SU-DHL-6 (cell line): ENCODE results near the gene MRPL44.
A peak's percentile ranks its signal among the peaks of the same experiment; 100 is the strongest.

Experiments used
- H2AFZ ChIP-seq: fragments of 200-600 bp; sonication (generic); 2 replicates; pipeline ENCODE4 v1.6.1; 2014; ENCODE audit warnings: low read depth, mild to moderate bottlenecking, moderate library complexity, mixed read lengths, antibody characterized with exemption, low read length; ENCODE audit not compliant: severe bottlenecking
- H3F3A ChIP-seq: fragments of 200-600 bp; shearing (Covaris generic); 2 replicates; pipeline ENCODE4 v1.6.0; 2016; ENCODE audit warnings: antibody characterized with exemption, mild to moderate bottlenecking; ENCODE audit not compliant: insufficient read depth
- H3K27ac ChIP-seq: fragments of 200-600 bp; sonication (generic); 2 replicates; pipeline ENCODE4 v1.5.1; 2016; ENCODE audit warnings: low read depth, mild to moderate bottlenecking, low read length, moderate library complexity, mixed read lengths
- H3K27me3 ChIP-seq: fragments of 200-600 bp; sonication (generic), shearing (Covaris generic); 2 replicates; pipeline ENCODE4 v1.6.0; 2014; ENCODE audit warnings: mild to moderate bottlenecking, low read length
- H3K36me3 ChIP-seq: fragments of 200-600 bp; sonication (generic); 2 replicates; pipeline ENCODE4 v1.6.1; 2014; ENCODE audit warnings: mild to moderate bottlenecking, low read length, mixed read lengths
- H3K4me2 ChIP-seq: fragments of 300-600, 200-600 bp; shearing (Covaris generic), sonication (generic); 2 replicates; pipeline ENCODE4 v1.6.0; 2014; ENCODE audit warnings: low read length, low read depth, mild to moderate bottlenecking; ENCODE audit not compliant: poor library complexity, severe bottlenecking
- H3K4me3 ChIP-seq: fragments of 200-600 bp; sonication (generic); 2 replicates; pipeline ENCODE4 v1.5.1; 2014; ENCODE audit warnings: antibody characterized with exemption, low read length, mild to moderate bottlenecking, mixed read lengths; ENCODE audit not compliant: insufficient read depth, poor library complexity, severe bottlenecking
- H3K79me2 ChIP-seq: fragments of 200-600 bp; sonication (generic); 2 replicates; pipeline ENCODE4 v1.6.1; 2014; ENCODE audit warnings: mild to moderate bottlenecking, low read length, moderate library complexity; ENCODE audit not compliant: insufficient read depth
- H3K9ac ChIP-seq: fragments of 200-600 bp; sonication (generic); 2 replicates; pipeline ENCODE4 v1.7.0; 2014; ENCODE audit warnings: mild to moderate bottlenecking, low read length
- H3K9me2 ChIP-seq: fragments of 200-600 bp; sonication (generic); replicated peaks from 2 replicates; pipeline ENCODE4 v1.6.1; 2014; ENCODE audit warnings: low read length; ENCODE audit not compliant: insufficient read depth
- H3K9me3 ChIP-seq: fragments of 200-600 bp; sonication (generic); 2 replicates; pipeline ENCODE4 v1.6.1; 2014; ENCODE audit warnings: low read length, mixed read lengths; ENCODE audit not compliant: insufficient read depth
- H4K20me1 ChIP-seq: fragments of 200-600 bp; sonication (generic); 2 replicates; pipeline ENCODE4 v1.6.1; 2014; ENCODE audit warnings: low read depth, mild to moderate bottlenecking, antibody characterized with exemption, low read length, moderate library complexity, mixed read lengths
- CTCF ChIP-seq: fragments of 200-600 bp; sonication (generic); IDR thresholded peaks from one replicate; pipeline ENCODE4 v1.5.1; 2017; ENCODE audit warnings: antibody characterized with exemption, mild to moderate bottlenecking, low read length, moderate library complexity; ENCODE audit not compliant: insufficient read depth, poor library complexity, severe bottlenecking
- EZH2phosphoT487 ChIP-seq: fragments of 200-600 bp; sonication (generic), shearing (Covaris generic); conservative IDR thresholded peaks from 2 replicates; pipeline ENCODE4 v1.6.1; 2018; ENCODE audit warnings: mild to moderate bottlenecking, antibody characterized with exemption, low read length, moderate library complexity, mixed read lengths

The MRPL44 gene

GRCh38 chr2:223957092-223957851 is at the start of gene MRPL44:
TSS of gene MRPL44 (plus strand) at chr2:223957463. CDS start at chr2:223957473, 10 bp downstream.
- Histone ChIP-seq H3K36me3 (peaks cover 19% of the 10 kb centered on the region), H2AFZ (peak within 1 kb of the TSS; percentile 96), H3K27me3 (no peaks in the 10 kb centered on the region), H3K79me2 (peaks cover 50% of the 10 kb centered on the region), H3K9ac (peak within 1 kb of the TSS; percentile 92), H3K9me2 (no peaks in the 10 kb centered on the region), H4K20me1 (peaks cover 17% of the 10 kb centered on the region), H3K4me3 (peak within 1 kb of the TSS; percentile 99), H3K27ac (no peak within 1 kb of the TSS; the same call in 1 of the 2 replicates), H3K9me3 (no peaks in the 10 kb centered on the region), H3K4me2 (peak within 1 kb of the TSS; percentile 96), H3F3A (no peaks in the 10 kb centered on the region; the same call in 1 of the 2 replicates)
- TF ChIP-seq CTCF = no peak
- no peak for TF ChIP-seq EZH2phosphoT487

DNA sequence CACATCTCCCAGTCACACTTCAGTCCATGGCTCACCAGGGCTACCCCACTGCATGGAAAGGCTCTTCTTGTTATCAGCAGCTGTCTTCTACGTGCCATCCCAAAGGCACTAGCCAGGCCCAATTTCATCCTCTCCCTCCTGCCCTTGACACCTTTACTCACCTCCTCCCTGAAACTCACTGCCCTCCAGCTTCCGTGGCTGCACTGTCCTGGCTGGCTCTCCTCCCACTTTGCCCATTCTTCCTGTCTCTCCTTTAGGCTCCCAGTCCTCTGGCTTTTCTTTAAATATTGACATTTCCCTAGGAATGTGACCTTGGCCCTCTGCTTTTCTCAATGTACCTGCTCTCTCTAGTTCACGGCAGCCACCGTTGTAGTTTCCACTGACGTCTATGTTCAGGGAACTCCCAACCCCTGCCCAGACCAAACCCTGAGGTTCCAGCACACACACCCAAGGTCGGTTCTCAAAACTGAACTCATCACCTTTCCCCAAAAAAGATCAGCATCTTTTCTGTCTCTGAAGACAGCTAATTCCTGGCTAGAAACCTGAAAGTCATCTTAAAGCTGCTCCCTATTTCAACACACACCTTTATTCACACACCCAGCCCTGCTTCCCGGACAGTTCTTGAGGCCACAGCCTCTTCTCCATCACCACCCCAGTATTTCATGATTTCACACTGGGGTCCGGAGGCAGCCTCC is 48.8 kb upstream of the MRPL44 start:
- no peaks in the 10 kb centered on the region for H3K79me2 ChIP-seq
- H2AFZ ChIP-seq = no peak overlapping the region
- H3K27ac ChIP-seq = no peak overlapping the region
- no peak overlapping the region for H3K9ac ChIP-seq
- H3K36me3 ChIP-seq = no peaks in the 10 kb centered on the region
- no peaks in the 10 kb centered on the region for H4K20me1 ChIP-seq
- H3K9me3 ChIP-seq = no peaks in the 10 kb centered on the region
- no peaks in the 10 kb centered on the region for H3F3A ChIP-seq
- H3K4me3 ChIP-seq = no peak overlapping the region
- no peaks in the 10 kb centered on the region for H3K9me2 ChIP-seq
- no peak overlapping the region for H3K4me2 ChIP-seq
- H3K27me3 ChIP-seq = no peaks in the 10 kb centered on the region
- no peak for TF ChIP-seq EZH2phosphoT487
- TF ChIP-seq CTCF = no peak

DNA sequence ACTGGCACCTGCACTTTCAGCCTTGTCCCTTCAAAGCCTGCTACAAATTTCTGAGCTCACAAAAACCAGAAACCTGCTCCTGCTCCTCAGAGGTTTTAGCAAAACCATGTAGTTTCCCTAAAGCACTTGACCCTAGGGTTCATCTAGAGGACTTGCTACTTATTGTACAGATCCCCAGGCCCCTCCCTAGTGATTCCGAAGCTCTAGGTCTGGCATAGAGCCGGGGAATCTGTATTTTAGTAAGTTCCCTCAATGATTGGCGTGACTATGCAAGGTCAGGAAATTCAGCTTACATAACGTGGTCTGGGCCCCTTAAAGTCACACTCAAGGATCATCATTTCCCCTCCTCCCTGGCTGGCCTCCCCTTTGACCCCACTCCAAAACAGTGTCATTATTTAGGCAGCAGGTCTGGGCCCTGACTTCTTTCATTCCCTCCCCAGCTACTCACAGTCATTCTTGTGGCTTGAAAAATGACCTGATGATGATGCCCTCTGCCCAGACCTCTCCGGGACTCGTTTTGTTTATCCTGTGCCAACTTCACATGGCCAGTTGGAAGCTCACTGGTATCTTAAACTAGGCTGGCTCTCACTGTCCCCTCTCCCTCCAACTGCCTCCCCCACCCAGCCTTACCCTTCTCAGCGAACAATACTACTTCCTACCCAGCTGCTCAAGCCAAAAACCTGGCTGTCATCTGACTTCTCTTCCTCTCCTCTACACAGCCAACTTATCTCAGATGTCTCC is 48.1 kb upstream of the MRPL44 start:
- H3K9me2 ChIP-seq = no peaks in the 10 kb centered on the region
- H4K20me1 ChIP-seq = no peaks in the 10 kb centered on the region
- no peaks in the 10 kb centered on the region for H3F3A ChIP-seq
- H3K9me3 ChIP-seq = no peaks in the 10 kb centered on the region
- no peaks in the 10 kb centered on the region for H3K27me3 ChIP-seq
- H3K4me3 ChIP-seq = no peak overlapping the region
- no peak overlapping the region for H3K4me2 ChIP-seq
- no peak overlapping the region for H3K27ac ChIP-seq
- H3K36me3 ChIP-seq = no peaks in the 10 kb centered on the region
- no peak overlapping the region for H3K9ac ChIP-seq
- H2AFZ ChIP-seq = no peak overlapping the region
- TF ChIP-seq EZH2phosphoT487 (no peak), CTCF (no peak)
- H3K79me2 ChIP-seq = no peaks in the 10 kb centered on the region
